ENCODE results near the gene PRKCB. TPM values are rescaled to one million over a fixed set of nuclear protein-coding genes. Genes with fewer than 3 reads are reported as not detected.

Gene PRKCB
- total RNA-seq, 4 donors from 2014 or later, result 7.0 to 88.3 (median 15.9) TPM

DNA sequence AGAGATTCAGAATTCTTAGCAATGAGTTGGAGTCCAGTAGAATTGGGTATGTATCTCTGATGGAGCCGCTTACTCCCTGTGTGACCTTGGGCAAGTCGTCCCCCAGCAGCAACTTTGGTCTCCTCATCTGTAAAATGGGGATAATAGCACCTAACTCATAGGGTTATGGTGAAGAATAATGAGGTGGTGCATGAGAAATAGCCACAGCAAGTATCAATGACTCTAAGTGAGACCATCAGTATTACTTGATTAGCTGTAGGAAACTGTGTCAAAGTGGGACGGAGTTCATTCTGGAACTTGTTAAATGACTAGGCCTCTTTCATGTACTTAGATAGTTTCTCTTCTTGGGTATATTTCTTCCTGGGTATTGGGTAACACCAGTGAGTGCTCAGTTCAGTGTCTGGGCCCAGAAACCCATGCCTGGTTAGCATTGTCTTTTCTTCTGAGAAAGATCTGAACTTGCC lies 6.4 kb downstream of the PRKCB start:
- no peak for TF ChIP-seq POLR2A (IDR thresholded peaks at IDR 0.05)
- TF ChIP-seq, protein P1, sequence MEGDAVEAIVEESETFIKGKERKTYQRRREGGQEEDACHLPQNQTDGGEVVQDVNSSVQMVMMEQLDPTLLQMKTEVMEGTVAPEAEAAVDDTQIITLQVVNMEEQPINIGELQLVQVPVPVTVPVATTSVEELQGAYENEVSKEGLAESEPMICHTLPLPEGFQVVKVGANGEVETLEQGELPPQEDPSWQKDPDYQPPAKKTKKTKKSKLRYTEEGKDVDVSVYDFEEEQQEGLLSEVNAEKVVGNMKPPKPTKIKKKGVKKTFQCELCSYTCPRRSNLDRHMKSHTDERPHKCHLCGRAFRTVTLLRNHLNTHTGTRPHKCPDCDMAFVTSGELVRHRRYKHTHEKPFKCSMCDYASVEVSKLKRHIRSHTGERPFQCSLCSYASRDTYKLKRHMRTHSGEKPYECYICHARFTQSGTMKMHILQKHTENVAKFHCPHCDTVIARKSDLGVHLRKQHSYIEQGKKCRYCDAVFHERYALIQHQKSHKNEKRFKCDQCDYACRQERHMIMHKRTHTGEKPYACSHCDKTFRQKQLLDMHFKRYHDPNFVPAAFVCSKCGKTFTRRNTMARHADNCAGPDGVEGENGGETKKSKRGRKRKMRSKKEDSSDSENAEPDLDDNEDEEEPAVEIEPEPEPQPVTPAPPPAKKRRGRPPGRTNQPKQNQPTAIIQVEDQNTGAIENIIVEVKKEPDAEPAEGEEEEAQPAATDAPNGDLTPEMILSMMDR (IDR thresholded peaks at IDR 0.05), result no peak
- Histone ChIP-seq H3K4me1 (peaks cover 0 to 7% (median 0%) of the 10 kb centered on the region in 4 donors), H3K27ac (peak overlapping the region in 1 of 4 donors; percentile 29), H3K36me3 (no peaks in the 10 kb centered on the region), H3K27me3 (no peaks in the 10 kb centered on the region), H3K9me3 (no peaks in the 10 kb centered on the region), H3K4me3 (no peak overlapping the region)
- no peak for DNase-seq

DNA sequence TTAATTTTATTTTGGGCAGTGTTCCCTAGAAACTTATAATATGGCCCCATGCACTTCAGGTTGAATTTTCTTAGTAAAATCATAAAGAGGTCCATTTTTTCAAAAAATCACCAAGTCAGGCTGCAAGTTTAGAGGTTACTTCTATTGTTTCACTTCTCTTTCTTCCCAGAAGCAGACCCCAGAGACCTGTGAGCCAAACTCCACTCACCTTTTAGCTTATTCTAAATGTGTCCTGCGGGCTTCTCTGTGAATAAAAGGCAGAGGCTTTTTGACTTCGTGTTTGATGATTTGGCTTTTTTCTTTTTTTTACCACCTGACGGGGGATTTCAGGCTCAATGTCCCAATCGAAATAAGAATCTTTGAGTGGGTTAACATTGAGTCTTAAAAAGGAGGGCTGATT lies 7.4 kb downstream of the PRKCB start:
- no peak for DNase-seq
- H3K27ac ChIP-seq, result no peak overlapping the region
- no peak for TF ChIP-seq POLR2A (IDR thresholded peaks at IDR 0.05)
- TF ChIP-seq, protein P1 (IDR thresholded peaks at IDR 0.05), result no peak
- no peaks in the 10 kb centered on the region for H3K27me3 ChIP-seq
- no peaks in the 10 kb centered on the region for H3K36me3 ChIP-seq
- H3K4me1 ChIP-seq, result peaks cover 0 to 6% (median 0%) of the 10 kb centered on the region in 4 donors
- no peak overlapping the region for H3K4me3 ChIP-seq
- no peaks in the 10 kb centered on the region for H3K9me3 ChIP-seq

DNA sequence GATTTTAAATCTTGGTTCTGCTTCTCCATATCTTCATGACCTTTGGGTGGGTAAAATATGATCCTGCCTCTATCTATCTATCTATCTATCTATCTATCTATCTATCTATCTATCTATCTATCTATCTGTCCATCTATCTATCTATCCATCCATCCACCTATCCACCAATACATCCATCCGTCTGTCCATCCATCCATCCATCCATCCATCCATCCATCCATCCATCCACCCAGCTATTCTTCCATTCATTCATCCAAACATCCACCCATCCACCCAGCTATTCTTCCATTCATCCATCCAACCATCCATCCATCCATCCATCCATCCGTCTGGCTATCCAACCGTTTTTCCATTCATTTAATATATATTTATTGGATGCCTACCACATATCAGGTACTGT lies 11.5 kb downstream of the PRKCB start:
- TF ChIP-seq, protein P1 (IDR thresholded peaks at IDR 0.05), result no peak
- TF ChIP-seq POLR2A (IDR thresholded peaks at IDR 0.05), result no peak
- Histone ChIP-seq H3K9me3 (no peaks in the 10 kb centered on the region), H3K27ac (no peak overlapping the region), H3K27me3 (no peaks in the 10 kb centered on the region), H3K4me1 (peaks cover 0 to 12% (median 0%) of the 10 kb centered on the region in 4 donors), H3K36me3 (no peaks in the 10 kb centered on the region), H3K4me3 (no peak overlapping the region)
- DNase-seq, result no peak

DNA sequence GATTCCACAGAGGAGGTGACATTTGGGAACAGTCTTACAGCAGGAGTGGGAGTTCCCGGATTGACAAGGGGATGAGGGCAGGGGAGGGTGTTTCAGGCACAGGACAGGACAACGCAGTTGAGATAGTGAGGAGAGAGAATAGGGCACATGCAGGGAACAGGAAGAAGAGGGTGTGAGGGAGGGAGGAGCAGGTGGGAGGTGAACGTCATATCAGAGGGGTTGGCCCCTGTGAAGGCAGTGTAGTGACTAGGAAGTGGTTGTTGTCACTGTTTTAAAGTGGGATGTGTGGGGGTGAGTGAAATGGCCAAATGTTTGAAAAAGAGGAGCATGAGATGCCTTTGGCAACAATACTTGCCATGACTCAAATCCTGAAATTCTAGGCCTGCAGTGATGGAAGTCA lies 12.2 kb downstream of the PRKCB start:
- H3K27me3 ChIP-seq, result no peaks in the 10 kb centered on the region
- peak in 2 of 3 donors; percentile 68 to 76 for DNase-seq
- TF ChIP-seq, protein P1 (IDR thresholded peaks at IDR 0.05), result no peak
- no peak for TF ChIP-seq POLR2A (IDR thresholded peaks at IDR 0.05)
- H3K36me3 ChIP-seq, result no peaks in the 10 kb centered on the region
- peak overlapping the region in 2 of 4 donors; percentile 10 to 56 for H3K27ac ChIP-seq
- H3K4me3 ChIP-seq, result no peak overlapping the region
- H3K4me1 ChIP-seq, result peaks cover 0 to 14% (median 0%) of the 10 kb centered on the region in 4 donors
- H3K9me3 ChIP-seq, result no peaks in the 10 kb centered on the region

DNA sequence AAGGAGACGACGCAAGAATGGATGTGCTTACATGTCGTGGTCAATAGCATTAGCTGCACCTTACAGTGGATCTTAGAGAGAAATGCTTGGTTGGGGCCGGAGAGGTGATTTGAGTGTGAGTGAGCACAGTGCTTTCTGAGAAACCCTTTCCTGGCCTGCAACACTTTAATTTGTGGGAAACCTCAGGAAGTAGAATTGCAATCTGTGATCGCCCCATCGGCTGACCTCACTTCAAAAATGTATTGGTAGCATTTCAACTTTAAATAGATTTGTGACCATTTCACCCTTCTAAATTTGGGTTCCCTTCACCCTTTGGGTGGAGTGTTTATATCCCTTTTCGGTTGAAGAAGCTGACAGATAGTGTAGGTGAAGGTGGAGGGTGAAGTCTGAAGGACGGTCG lies 13.2 kb downstream of the PRKCB start:
- H3K27ac ChIP-seq, result peak overlapping the region in 1 of 4 donors; percentile 11
- DNase-seq, result no peak

More for the DNA sequence above, 13.2 kb downstream of the PRKCB start:
- TF ChIP-seq POLR2A (IDR thresholded peaks at IDR 0.05), result no peak
- TF ChIP-seq, protein P1 (IDR thresholded peaks at IDR 0.05), result no peak
- no peaks in the 10 kb centered on the region for H3K27me3 ChIP-seq
- no peak overlapping the region for H3K4me3 ChIP-seq
- H3K36me3 ChIP-seq, result no peaks in the 10 kb centered on the region
- no peaks in the 10 kb centered on the region for H3K9me3 ChIP-seq
- peaks cover 0 to 17% (median 0%) of the 10 kb centered on the region in 4 donors for H3K4me1 ChIP-seq
